ENCODE data around the gene MCHR2.

Gene MCHR2

GRCh38 chr6:99901596-99902384, 92.2 kb downstream of the MCHR2 start:
- no peak for DNase-seq

GRCh38 chr6:99894815-99895214, 99.2 kb downstream of the MCHR2 start:
- DNase-seq, result no peak

DNA sequence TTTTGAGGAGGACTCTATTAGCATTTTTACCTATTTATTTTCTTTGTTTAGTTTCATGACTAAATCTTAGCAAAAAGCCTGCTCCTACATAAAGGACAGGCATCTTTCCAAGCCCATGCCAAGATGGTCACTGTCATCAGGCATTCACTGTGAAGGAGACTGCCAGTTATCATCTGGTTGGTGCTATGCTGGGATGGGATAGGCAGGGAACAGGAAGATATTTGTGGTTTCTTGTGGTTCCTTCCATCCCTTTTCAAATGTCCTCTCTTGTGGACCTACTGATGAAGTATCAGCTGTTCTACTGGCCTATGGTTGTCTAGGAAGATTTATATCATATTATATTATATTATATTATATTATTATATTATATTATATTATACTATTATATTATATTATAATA, 107.0 kb downstream of the MCHR2 start:
- DNase-seq, result no peak

GRCh38 chr6:99885051-99885450, 109.0 kb downstream of the MCHR2 start:
- DNase-seq, result no peak

- no peak for DNase-seq
These were observed 111.8 kb downstream of the MCHR2 start for GRCh38 chr6:99882128-99882702.

DNA sequence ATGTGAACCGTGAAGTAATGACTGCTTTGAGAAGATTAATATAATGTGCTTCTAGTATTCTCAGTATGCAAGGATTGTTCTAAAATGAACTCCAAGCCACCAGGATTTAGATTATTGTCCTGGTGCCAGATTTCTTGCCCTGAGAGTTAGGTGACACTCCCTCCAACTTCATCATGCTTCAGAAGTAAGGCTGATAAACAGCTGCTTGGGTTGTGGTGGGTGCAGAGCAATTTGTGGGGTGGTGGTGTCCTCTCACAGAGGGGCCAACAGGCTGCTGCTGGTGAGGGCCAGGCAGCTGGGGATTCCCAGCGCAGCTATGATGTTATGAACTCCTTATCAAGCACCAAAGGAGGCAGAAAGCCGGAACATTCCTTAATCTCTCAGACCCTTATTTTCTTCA, 114.6 kb downstream of the MCHR2 start:
- DNase-seq, result no peak

DNA sequence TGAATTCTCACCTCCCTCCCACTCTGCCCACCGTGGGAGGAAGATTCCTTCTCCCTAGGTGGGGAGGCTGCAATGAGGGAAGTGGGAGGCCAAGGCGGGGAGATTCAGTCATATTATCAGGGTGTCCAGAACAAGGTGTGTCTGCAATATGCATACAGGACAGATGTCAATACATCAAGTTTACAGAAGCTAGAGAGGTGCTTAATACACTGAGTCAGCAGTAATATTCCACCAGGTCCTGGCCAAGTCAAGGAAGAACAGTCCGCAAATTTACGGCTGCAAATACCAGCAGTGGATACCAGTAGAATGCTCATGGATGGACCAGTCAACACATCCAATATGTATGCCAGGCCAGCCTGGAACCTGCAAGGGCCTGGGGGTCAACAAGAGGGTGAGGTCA, 119.0 kb downstream of the MCHR2 start:
- DNase-seq, result no peak

DNA sequence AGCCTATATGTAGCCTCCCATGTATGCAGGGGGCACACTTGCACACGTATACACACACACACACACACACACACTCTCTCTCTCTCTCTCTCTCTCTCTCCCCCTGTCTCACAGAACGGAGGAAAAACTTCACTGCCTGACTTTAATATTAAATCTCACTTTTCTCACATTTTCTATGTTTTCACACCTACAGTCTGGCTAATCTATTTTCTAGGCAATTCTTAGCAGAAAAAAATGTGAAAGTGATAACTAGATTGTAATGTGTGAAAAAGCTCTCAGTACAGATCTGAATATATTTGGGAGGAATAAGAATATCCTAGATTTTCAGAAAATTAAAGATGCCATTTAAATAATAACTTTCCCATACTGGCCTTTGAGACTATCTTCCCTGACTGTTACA, 120.9 kb downstream of the MCHR2 start:
- DNase-seq, result no peak

DNA sequence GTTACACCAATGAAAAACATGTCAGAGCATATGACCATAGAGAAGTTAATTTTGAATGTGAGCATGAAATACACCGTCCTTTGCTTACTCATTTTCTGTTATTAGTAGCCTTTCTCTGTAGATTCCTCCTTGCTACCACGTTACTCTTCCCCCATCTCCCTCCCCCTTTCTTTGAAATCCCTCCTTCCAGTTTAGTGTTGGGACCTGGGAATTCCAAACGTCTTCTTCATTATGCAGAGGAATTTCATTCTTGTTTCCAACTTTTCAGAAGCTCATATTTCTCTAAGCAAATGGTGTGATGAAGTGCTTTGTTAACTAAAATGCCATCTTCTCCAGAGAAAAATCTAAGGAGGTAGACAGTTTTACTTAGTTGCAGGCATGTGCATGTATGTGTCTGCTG, 122.4 kb downstream of the MCHR2 start:
- no peak for DNase-seq
